OCI-LY1 (cell line): Measurements from ENCODE around the gene OSBPL5.

Experiments
- H2AFZ ChIP-seq: fragments of 200-600 bp; sonication (generic), shearing (Covaris generic); 2 replicates; pipeline ENCODE4 v1.6.0; 2014; ENCODE audit warnings: antibody characterized with exemption, mild to moderate bottlenecking, low read length
- H3F3A ChIP-seq: fragments of 200-600 bp; sonication (generic), shearing (Covaris generic); 2 replicates; pipeline ENCODE4 v1.6.0; 2014; ENCODE audit warnings: mild to moderate bottlenecking, antibody characterized with exemption, low read length, moderate library complexity; ENCODE audit not compliant: insufficient read depth
- H3K27ac ChIP-seq: fragments of 200-600 bp; sonication (generic); 2 replicates; pipeline ENCODE4 v1.5.1; 2014; ENCODE audit warnings: low read length, mixed run types, mild to moderate bottlenecking, low read depth; ENCODE audit not compliant: poor library complexity, severe bottlenecking
- H3K27me3 ChIP-seq: fragments of 200-600 bp; sonication (generic); 2 replicates; pipeline ENCODE4 v1.6.0; 2014; ENCODE audit warnings: antibody characterized with exemption, mild to moderate bottlenecking, low read length, moderate library complexity; ENCODE audit not compliant: insufficient read depth
- H3K36me3 ChIP-seq: fragments of 200-600 bp; sonication (generic); 2 replicates; pipeline ENCODE4 v1.6.1; 2014; ENCODE audit warnings: mild to moderate bottlenecking, antibody characterized with exemption, low read length, moderate library complexity, mixed read lengths; ENCODE audit not compliant: insufficient read depth
- H3K4me1 ChIP-seq: fragments of 200-600 bp; sonication (generic); 2 replicates; pipeline ENCODE4 v1.5.1; 2014; ENCODE audit warnings: mild to moderate bottlenecking, low read length, moderate library complexity; ENCODE audit not compliant: insufficient read depth, severe bottlenecking
- H3K4me2 ChIP-seq: fragments of 200-600 bp; sonication (generic), shearing (Covaris generic); 2 replicates; pipeline ENCODE4 v1.6.1; 2014; ENCODE audit warnings: low read length
- H3K4me3 ChIP-seq: fragments of 200-600 bp; sonication (generic); 2 replicates; pipeline ENCODE4 v1.5.1; 2014; ENCODE audit warnings: low read length, low read depth, mild to moderate bottlenecking, mixed read lengths; ENCODE audit not compliant: poor library complexity, severe bottlenecking
- H3K79me2 ChIP-seq: fragments of 200-600 bp; shearing (Covaris generic); 2 replicates; pipeline ENCODE4 v1.6.1; 2016; ENCODE audit warnings: mixed run types, low read length, mixed read lengths; ENCODE audit not compliant: insufficient read depth
- H3K9ac ChIP-seq: fragments of 200-600 bp; sonication (generic), shearing (Covaris generic); 2 replicates; pipeline ENCODE4 v1.6.1; 2014; ENCODE audit warnings: mild to moderate bottlenecking, low read length, mixed read lengths
- H3K9me2 ChIP-seq: fragments of 200-600 bp; sonication (generic), shearing (Covaris generic); 2 replicates; pipeline ENCODE4 v1.6.1; 2014; ENCODE audit warnings: low read depth, mild to moderate bottlenecking, low read length, mixed read lengths
- H3K9me3 ChIP-seq: fragments of 200-600 bp; shearing (Covaris generic); 2 replicates; pipeline ENCODE4 v1.6.1; 2014; ENCODE audit warnings: low read length, mixed read lengths
- H4K20me1 ChIP-seq: fragments of 200-600 bp; sonication (generic), shearing (Covaris generic); 2 replicates; pipeline ENCODE4 v1.6.0; 2016; ENCODE audit warnings: mild to moderate bottlenecking, low read length; ENCODE audit not compliant: insufficient read depth
- CTCF ChIP-seq: fragments of 200-600 bp; sonication (generic), shearing (Covaris generic); IDR thresholded peaks from 2 replicates; pipeline ENCODE4 v1.5.1; 2017; ENCODE audit warnings: mild to moderate bottlenecking, antibody characterized with exemption, low read length, moderate library complexity, mixed read lengths
- EZH2 ChIP-seq: fragments of 200-600 bp; sonication (generic), shearing (Covaris generic); IDR thresholded peaks from 2 replicates; pipeline ENCODE4 v1.8.0; 2017; ENCODE audit warnings: borderline replicate concordance, mixed run types, mild to moderate bottlenecking, antibody characterized with exemption, low read length, moderate library complexity, mixed read lengths

The OSBPL5 gene

GRCh38 chr11:3160252-3161031 is 4.7 kb downstream of the OSBPL5 start:
- Histone ChIP-seq H3K4me3 (no peak overlapping the region), H3K4me2 (no peak overlapping the region), H3K9me2 (no peaks in the 10 kb centered on the region), H3K9me3 (no peaks in the 10 kb centered on the region), H3K79me2 (no peaks in the 10 kb centered on the region), H3K27me3 (no peaks in the 10 kb centered on the region; the same call in 1 of the 2 replicates), H3K27ac (no peak overlapping the region), H2AFZ (no peak overlapping the region), H3K9ac (no peak overlapping the region), H3K4me1 (peaks cover 13% of the 10 kb centered on the region), H3F3A (no peaks in the 10 kb centered on the region), H3K36me3 (no peaks in the 10 kb centered on the region), H4K20me1 (no peaks in the 10 kb centered on the region)
- TF ChIP-seq CTCF (no peak), EZH2 (no peak)

- no peaks in the 10 kb centered on the region for H3K9me3 ChIP-seq
- no peaks in the 10 kb centered on the region for H3K79me2 ChIP-seq
- H3F3A ChIP-seq, result no peaks in the 10 kb centered on the region
- H3K4me1 ChIP-seq, result peaks cover 13% of the 10 kb centered on the region
- no peak overlapping the region for H2AFZ ChIP-seq
- H3K4me2 ChIP-seq, result no peak overlapping the region
- H3K4me3 ChIP-seq, result no peak overlapping the region
- no peaks in the 10 kb centered on the region for H4K20me1 ChIP-seq
- no peak overlapping the region for H3K9ac ChIP-seq
- no peaks in the 10 kb centered on the region for H3K36me3 ChIP-seq
- no peak overlapping the region for H3K27ac ChIP-seq
- no peaks in the 10 kb centered on the region for H3K9me2 ChIP-seq
- TF ChIP-seq CTCF, result no peak
- TF ChIP-seq EZH2, result no peak
- no peaks in the 10 kb centered on the region; the same call in 1 of the 2 replicates for H3K27me3 ChIP-seq
These were observed 5.6 kb downstream of the OSBPL5 start for GRCh38 chr11:3159296-3160190.

- no peaks in the 10 kb centered on the region for H3K79me2 ChIP-seq
- H2AFZ ChIP-seq, result no peak overlapping the region
- H3K9ac ChIP-seq, result no peak overlapping the region
- H3K4me1 ChIP-seq, result peaks cover 13% of the 10 kb centered on the region
- no peaks in the 10 kb centered on the region for H4K20me1 ChIP-seq
- peaks cover 3% of the 10 kb centered on the region; the same call in 1 of the 2 replicates for H3K27me3 ChIP-seq
- no peak overlapping the region for H3K4me3 ChIP-seq
- no peaks in the 10 kb centered on the region for H3K36me3 ChIP-seq
- no peak overlapping the region for H3K4me2 ChIP-seq
- no peak overlapping the region for H3K27ac ChIP-seq
- no peaks in the 10 kb centered on the region for H3K9me2 ChIP-seq
- TF ChIP-seq CTCF (no peak), EZH2 (no peak)
- no peaks in the 10 kb centered on the region for H3F3A ChIP-seq
- no peaks in the 10 kb centered on the region for H3K9me3 ChIP-seq
These were observed 6.3 kb downstream of the OSBPL5 start for GRCh38 chr11:3158821-3159220.
